Measurements from ENCODE around the gene IDS.

IDS gene

GRCh38 chrX:149455934-149456333 is 49.2 kb downstream of the IDS start:
- no peak for DNase-seq

- DNase-seq, result no peak
Observed at GRCh38 chrX:149453906-149454822, 50.9 kb downstream of the IDS start.

GRCh38 chrX:149453030-149453429 is 52.1 kb downstream of the IDS start:
- no peak for DNase-seq

GRCh38 chrX:149433451-149433850 is 71.7 kb downstream of the IDS start:
- DNase-seq, result no peak

GRCh38 chrX:149433051-149433450 is 72.1 kb downstream of the IDS start:
- no peak for DNase-seq
